GM12872 (cell line): ENCODE data around the gene FKBP5.

Experiments used
- TF ChIP-seq, protein P1 (sequence below): IDR thresholded peaks from 3 replicates; pipeline ENCODE4 v1.5.1; 2011; ENCODE audit warnings: low read depth, mild to moderate bottlenecking, low read length, moderate library complexity; ENCODE audit not compliant: insufficient read depth

FKBP5 gene

GRCh38 chr6:35552285-35552917, 136.3 kb downstream of the FKBP5 start:
- TF ChIP-seq, protein P1, sequence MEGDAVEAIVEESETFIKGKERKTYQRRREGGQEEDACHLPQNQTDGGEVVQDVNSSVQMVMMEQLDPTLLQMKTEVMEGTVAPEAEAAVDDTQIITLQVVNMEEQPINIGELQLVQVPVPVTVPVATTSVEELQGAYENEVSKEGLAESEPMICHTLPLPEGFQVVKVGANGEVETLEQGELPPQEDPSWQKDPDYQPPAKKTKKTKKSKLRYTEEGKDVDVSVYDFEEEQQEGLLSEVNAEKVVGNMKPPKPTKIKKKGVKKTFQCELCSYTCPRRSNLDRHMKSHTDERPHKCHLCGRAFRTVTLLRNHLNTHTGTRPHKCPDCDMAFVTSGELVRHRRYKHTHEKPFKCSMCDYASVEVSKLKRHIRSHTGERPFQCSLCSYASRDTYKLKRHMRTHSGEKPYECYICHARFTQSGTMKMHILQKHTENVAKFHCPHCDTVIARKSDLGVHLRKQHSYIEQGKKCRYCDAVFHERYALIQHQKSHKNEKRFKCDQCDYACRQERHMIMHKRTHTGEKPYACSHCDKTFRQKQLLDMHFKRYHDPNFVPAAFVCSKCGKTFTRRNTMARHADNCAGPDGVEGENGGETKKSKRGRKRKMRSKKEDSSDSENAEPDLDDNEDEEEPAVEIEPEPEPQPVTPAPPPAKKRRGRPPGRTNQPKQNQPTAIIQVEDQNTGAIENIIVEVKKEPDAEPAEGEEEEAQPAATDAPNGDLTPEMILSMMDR, result peak; percentile 95

DNA sequence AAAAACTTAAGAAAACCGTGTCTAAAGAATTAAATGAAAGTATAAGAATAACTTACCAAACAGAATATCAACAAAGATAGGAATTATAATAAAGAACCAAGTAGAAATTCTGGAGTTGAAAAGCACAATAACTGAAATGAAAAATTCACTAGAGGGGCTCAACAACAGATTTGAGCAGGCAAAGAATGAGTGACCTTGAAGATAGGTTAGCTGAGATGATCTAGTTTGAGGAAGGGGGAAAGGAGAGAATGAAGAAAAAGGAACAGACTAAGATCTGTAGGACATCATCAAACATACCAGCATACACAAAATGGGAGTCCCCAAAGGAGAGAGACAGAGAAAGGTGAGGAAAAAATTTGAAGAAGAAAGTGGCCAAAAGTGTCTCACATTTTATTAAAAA, 138.3 kb downstream of the FKBP5 start:
- TF ChIP-seq, protein P1, result no peak

GRCh38 chr6:35547676-35548075, 141.0 kb downstream of the FKBP5 start:
- TF ChIP-seq, protein P1, result no peak

DNA sequence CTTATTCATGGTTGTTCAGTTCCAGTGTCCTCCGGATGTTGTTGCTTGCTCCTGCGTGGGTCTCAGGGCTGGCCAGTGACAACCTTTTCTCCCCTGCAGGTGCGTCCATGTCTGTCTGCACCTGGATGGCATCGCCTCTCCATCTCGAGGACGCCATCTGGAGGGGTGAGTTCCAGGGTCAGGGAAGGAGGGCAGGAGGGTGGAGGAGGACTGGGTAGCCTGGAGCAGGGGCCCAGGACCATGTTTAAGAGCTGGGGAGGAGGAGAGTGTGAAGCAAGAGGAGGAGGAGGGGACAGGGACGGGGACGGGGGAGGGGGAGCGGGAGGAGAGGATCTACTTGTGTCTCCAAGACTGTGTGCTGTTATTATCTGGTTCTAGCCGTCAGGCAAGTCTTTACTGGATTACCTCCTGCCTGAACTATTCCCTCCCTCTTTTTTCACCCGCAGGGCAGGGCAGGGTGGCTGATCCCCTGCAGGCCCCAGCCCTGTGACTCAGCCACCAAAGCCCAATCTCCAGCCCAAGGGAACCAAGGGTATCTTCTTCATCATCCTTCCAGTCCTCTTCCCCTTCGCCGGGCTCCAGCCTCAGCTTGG, 143.8 kb downstream of the FKBP5 start:
- TF ChIP-seq, protein P1, result no peak

GRCh38 chr6:35543459-35544193, 145.1 kb downstream of the FKBP5 start:
- TF ChIP-seq, protein P1, result no peak

DNA sequence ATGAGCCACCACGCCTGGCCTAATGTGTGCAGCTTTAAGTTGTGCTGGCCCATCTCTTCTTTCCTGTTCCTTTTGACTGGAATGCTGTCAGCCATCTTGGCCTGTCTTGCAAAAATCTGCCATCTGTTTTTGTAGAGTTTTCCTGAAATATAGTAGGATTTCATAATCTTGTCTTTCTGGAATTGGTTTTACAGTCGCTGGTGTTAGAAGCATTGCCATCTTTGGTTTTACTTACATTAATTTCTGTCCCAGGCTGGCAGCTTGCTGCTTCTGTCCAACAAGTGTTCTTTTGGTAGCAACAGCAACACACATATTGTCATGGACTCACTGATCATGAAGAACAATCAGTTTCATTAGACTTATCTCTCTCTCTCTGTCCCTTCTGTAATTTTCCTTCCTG, 146.9 kb downstream of the FKBP5 start:
- TF ChIP-seq, protein P1, result no peak

GRCh38 chr6:35539223-35539622, 149.5 kb downstream of the FKBP5 start:
- TF ChIP-seq, protein P1, result no peak
